Thyroid gland (tissue), 4 donors: ENCODE results near the gene GALNT17.

ENCODE experiments used
- POLR2A ChIP-seq, 2 donors: fragments of 450-650 bp; IDR thresholded peaks; one replicate each; pipeline ENCODE4 v1.6.1; 2017; ENCODE audit warnings: antibody characterized with exemption in 2 of 2, mild to moderate bottlenecking in 2 of 2, moderate library complexity in 1 of 2
- TF ChIP-seq, protein P1 (sequence below), 6 experiments: fragments of 200-600 bp in 3 of 6; fragments of 450-650 bp in 3 of 6; sonication (generic) in 3 of 6; IDR thresholded peaks; one replicate each; pipeline ENCODE4 v1.5.1; 2016 to 2019; ENCODE audit warnings: antibody characterized with exemption in 6 of 6, mild to moderate bottlenecking in 2 of 6, inconsistent platforms in 1 of 6, moderate library complexity in 1 of 6

DNA sequence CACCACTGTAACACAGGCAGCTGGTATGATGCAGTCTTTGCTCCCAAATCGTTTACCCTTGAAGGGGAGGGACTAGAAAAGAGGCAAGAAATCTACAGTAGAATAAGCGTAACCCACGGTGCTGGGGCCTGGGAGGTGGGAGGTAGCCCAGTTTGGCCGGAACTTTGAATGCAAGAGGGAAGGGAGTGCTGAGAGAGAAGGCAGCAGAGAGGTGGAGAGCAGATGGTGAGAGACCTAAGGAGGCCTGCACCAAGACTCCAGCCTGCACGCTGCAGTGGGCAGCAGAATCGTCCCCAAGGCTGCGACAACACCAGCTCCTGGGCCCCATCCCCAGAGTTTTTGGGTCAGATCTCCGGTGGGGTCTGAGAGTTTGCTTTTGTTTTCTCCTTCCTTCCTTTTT, 547.5 kb downstream of the GALNT17 start:
- TF ChIP-seq, protein P1, sequence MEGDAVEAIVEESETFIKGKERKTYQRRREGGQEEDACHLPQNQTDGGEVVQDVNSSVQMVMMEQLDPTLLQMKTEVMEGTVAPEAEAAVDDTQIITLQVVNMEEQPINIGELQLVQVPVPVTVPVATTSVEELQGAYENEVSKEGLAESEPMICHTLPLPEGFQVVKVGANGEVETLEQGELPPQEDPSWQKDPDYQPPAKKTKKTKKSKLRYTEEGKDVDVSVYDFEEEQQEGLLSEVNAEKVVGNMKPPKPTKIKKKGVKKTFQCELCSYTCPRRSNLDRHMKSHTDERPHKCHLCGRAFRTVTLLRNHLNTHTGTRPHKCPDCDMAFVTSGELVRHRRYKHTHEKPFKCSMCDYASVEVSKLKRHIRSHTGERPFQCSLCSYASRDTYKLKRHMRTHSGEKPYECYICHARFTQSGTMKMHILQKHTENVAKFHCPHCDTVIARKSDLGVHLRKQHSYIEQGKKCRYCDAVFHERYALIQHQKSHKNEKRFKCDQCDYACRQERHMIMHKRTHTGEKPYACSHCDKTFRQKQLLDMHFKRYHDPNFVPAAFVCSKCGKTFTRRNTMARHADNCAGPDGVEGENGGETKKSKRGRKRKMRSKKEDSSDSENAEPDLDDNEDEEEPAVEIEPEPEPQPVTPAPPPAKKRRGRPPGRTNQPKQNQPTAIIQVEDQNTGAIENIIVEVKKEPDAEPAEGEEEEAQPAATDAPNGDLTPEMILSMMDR (IDR thresholded peaks at IDR 0.05) = no peak
- no peak for TF ChIP-seq POLR2A (IDR thresholded peaks at IDR 0.05)
